Parathyroid adenoma (tissue), 2 donors: Measurements from ENCODE around the gene AUH.

Experiments used
- H2AFZ ChIP-seq: fragments of 300-600 bp; sonication (generic); one replicate; pipeline ENCODE4 v1.7.0; 2017; ENCODE audit warnings: antibody characterized with exemption, mild to moderate bottlenecking
- H3K27ac ChIP-seq: fragments of 300-600 bp; sonication (generic); one replicate; pipeline ENCODE4 v1.7.0; 2017
- H3K27me3 ChIP-seq: fragments of 300-600 bp; sonication (generic); one replicate; pipeline ENCODE4 v1.7.0; 2017; ENCODE audit warnings: low read length; ENCODE audit not compliant: control insufficient read depth, insufficient read depth
- H3K36me3 ChIP-seq: fragments of 300-600 bp; sonication (generic); one replicate; pipeline ENCODE4 v1.7.0; 2017; ENCODE audit warnings: low read length; ENCODE audit not compliant: control insufficient read depth, insufficient read depth
- H3K4me1 ChIP-seq: fragments of 300-600 bp; sonication (generic); one replicate; pipeline ENCODE4 v1.7.0; 2017; ENCODE audit warnings: control low read depth
- H3K4me2 ChIP-seq: fragments of 300-600 bp; sonication (generic); one replicate; pipeline ENCODE4 v1.7.0; 2017; ENCODE audit warnings: low read length
- H3K4me3 ChIP-seq: fragments of 300-600 bp; sonication (generic); one replicate; pipeline ENCODE4 v1.7.0; 2017; ENCODE audit warnings: low read depth, low read length
- H3K79me2 ChIP-seq: fragments of 300-600 bp; sonication (generic); one replicate; pipeline ENCODE4 v1.7.0; 2017; ENCODE audit warnings: control low read depth
- H3K9ac ChIP-seq: fragments of 300-600 bp; sonication (generic); one replicate; pipeline ENCODE4 v1.7.0; 2017; ENCODE audit warnings: mild to moderate bottlenecking
- H3K9me3 ChIP-seq: fragments of 300-600 bp; sonication (generic); one replicate; pipeline ENCODE4 v1.7.0; 2017; ENCODE audit warnings: low read length; ENCODE audit not compliant: control insufficient read depth
- CTCF ChIP-seq: fragments of 300-600 bp; sonication (generic); IDR thresholded peaks from one replicate; pipeline ENCODE4 v1.7.0; 2017; ENCODE audit warnings: antibody characterized with exemption, mild to moderate bottlenecking
- donor health status: primary hyperparathyroidism.

Gene AUH

GRCh38 chr9:91395553-91396471 is 34.1 kb upstream of the AUH start:
- no peak overlapping the region for H3K27ac ChIP-seq
- no peaks in the 10 kb centered on the region for H3K4me1 ChIP-seq
- no peaks in the 10 kb centered on the region for H3K9me3 ChIP-seq
- TF ChIP-seq CTCF = no peak
- H3K36me3 ChIP-seq = no peaks in the 10 kb centered on the region
- H3K79me2 ChIP-seq = no peaks in the 10 kb centered on the region
- no peak overlapping the region for H2AFZ ChIP-seq
- H3K4me2 ChIP-seq = no peak overlapping the region
- H3K4me3 ChIP-seq = no peak overlapping the region
- no peak overlapping the region for H3K9ac ChIP-seq
- no peaks in the 10 kb centered on the region for H3K27me3 ChIP-seq

- no peaks in the 10 kb centered on the region for H3K36me3 ChIP-seq
- H3K4me1 ChIP-seq = no peaks in the 10 kb centered on the region
- H2AFZ ChIP-seq = no peak overlapping the region
- H3K27me3 ChIP-seq = no peaks in the 10 kb centered on the region
- H3K4me2 ChIP-seq = no peak overlapping the region
- no peak overlapping the region for H3K4me3 ChIP-seq
- H3K27ac ChIP-seq = no peak overlapping the region
- no peak for TF ChIP-seq CTCF
- H3K9me3 ChIP-seq = no peaks in the 10 kb centered on the region
- H3K9ac ChIP-seq = no peak overlapping the region
- no peaks in the 10 kb centered on the region for H3K79me2 ChIP-seq
These were observed 33.4 kb upstream of the AUH start for GRCh38 chr9:91395106-91395552.

- H3K4me3 ChIP-seq = no peak overlapping the region
- no peak overlapping the region for H3K9ac ChIP-seq
These were observed 32.1 kb upstream of the AUH start for GRCh38 chr9:91393826-91394225.

GRCh38 chr9:91392435-91392834 is 30.7 kb upstream of the AUH start:
- no peak overlapping the region for H3K4me3 ChIP-seq
- H3K27me3 ChIP-seq = no peaks in the 10 kb centered on the region
- no peaks in the 10 kb centered on the region for H3K9me3 ChIP-seq
- H3K79me2 ChIP-seq = no peaks in the 10 kb centered on the region
- no peak overlapping the region for H3K9ac ChIP-seq
- H3K4me2 ChIP-seq = no peak overlapping the region
- no peaks in the 10 kb centered on the region for H3K36me3 ChIP-seq
- no peaks in the 10 kb centered on the region for H3K4me1 ChIP-seq
- H2AFZ ChIP-seq = no peak overlapping the region
- no peak overlapping the region for H3K27ac ChIP-seq
- no peak for TF ChIP-seq CTCF

More at GRCh38 chr9:91393826-91394225, 32.1 kb upstream of the AUH start:
- Histone ChIP-seq H2AFZ (no peak overlapping the region), H3K36me3 (no peaks in the 10 kb centered on the region), H3K4me1 (no peaks in the 10 kb centered on the region), H3K9me3 (no peaks in the 10 kb centered on the region), H3K4me2 (no peak overlapping the region), H3K27ac (no peak overlapping the region), H3K79me2 (no peaks in the 10 kb centered on the region), H3K27me3 (no peaks in the 10 kb centered on the region)
- no peak for TF ChIP-seq CTCF
